ENCODE measurements around the gene PECR.

DNA sequence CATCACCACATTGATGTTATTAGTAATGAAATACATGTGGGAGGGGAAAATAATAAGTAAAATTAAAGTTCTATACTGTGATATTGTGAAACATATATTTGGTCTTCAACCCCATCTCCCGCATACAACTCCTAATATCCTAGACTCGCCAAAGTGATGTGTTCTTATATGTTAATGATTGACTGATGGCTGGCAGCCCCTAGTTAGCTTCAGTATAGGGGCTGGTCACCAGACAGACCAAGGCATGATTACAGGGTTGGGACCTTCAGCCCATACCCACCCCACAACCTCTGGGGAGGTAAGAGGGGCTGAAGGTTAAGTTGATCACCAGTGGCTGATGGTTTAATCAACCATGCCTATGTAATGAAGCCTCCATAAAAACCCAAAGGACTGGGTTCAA lies 40.2 kb downstream of the PECR start:
- TF ChIP-seq, protein P1, sequence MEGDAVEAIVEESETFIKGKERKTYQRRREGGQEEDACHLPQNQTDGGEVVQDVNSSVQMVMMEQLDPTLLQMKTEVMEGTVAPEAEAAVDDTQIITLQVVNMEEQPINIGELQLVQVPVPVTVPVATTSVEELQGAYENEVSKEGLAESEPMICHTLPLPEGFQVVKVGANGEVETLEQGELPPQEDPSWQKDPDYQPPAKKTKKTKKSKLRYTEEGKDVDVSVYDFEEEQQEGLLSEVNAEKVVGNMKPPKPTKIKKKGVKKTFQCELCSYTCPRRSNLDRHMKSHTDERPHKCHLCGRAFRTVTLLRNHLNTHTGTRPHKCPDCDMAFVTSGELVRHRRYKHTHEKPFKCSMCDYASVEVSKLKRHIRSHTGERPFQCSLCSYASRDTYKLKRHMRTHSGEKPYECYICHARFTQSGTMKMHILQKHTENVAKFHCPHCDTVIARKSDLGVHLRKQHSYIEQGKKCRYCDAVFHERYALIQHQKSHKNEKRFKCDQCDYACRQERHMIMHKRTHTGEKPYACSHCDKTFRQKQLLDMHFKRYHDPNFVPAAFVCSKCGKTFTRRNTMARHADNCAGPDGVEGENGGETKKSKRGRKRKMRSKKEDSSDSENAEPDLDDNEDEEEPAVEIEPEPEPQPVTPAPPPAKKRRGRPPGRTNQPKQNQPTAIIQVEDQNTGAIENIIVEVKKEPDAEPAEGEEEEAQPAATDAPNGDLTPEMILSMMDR (tag by site-specific recombination; IDR thresholded peaks at IDR 0.05), result no peak
- TF ChIP-seq ZNF274 (IDR thresholded peaks at IDR 0.05; ENCODE audit: low read length) (no peak), ZNF274 (tag by site-specific recombination; IDR thresholded peaks at IDR 0.05; ENCODE audit: borderline replicate concordance) (no peak)
